GM18951 (cell line): ENCODE measurements around the gene C16orf54.
"Not testable (repeated sequence)": the region's sequence is repeated elsewhere in the genome, so short reads cannot be mapped to it uniquely, and the experiment has no call there.

ENCODE experiments used
- POLR2A ChIP-seq: IDR thresholded peaks from 4 replicates; pipeline ENCODE4 v1.6.1; 2011; ENCODE audit warnings: mild to moderate bottlenecking; ENCODE audit not compliant: insufficient read length, insufficient read depth; ENCODE audit errors: extremely low read depth
- in situ Hi-C: fragments of 300-500 bp; cut with MboI; formaldehyde crosslinking; loops from one replicate; pipeline ENCODE4 v1.12.0; 2022; ENCODE audit warnings: low sequenced_read_pairs, mixed read lengths, inconsistent platforms; ENCODE audit not compliant: unreplicated experiment

Gene C16orf54

GRCh38 chr16:29779474-29779873, 33.7 kb upstream of the C16orf54 start:
- no peak for TF ChIP-seq POLR2A
- in situ Hi-C loops: no loop called here

DNA sequence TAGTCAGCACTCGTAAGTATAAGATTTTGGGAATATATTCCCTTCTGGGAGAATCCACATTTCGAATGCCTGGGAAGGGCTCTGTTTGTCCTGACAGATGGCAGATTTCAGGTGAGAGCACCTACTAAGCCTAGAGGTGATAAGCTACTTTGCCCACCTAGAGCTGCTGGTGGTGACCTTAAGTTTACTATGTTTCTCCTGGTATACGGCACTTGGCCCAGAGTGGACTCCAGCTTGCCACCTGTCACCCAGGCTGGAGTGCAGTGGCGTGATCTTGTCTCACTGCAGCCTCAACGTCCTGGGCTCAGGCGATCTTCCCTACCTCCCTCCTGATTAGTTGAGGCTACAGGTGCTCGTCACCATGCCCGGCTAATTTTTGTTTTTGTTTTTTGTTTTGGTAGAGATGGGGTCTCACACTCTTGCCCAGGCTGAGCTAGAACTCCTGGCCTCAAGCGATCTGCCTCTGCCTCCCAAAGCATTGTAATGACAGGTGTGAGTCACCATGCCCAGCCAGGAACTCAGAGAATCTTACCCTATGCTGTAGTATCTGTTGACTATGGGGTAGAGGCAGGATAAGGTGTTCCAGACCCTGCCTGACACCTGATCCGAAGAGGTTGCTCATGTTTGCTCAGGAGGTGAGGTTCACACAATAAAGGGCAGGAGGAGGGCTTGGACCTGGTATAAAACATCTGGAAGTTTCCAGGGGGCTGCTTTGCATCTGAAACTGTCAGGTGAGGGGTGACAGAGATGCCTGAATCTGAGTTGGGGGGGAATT, 32.0 kb upstream of the C16orf54 start, which contains the start of gene ZG16:
Gene ZG16 (plus strand): TSS at position 681 of the 775 bp plus-strand sequence. CDS start 1,011 bp downstream, outside the sequence.
- in situ Hi-C loops: no loop called here
- TF ChIP-seq POLR2A: no peak

GRCh38 chr16:29775742-29776408, 30.1 kb upstream of the C16orf54 start:
- no peak for TF ChIP-seq POLR2A
- in situ Hi-C loops: no loop called here

DNA sequence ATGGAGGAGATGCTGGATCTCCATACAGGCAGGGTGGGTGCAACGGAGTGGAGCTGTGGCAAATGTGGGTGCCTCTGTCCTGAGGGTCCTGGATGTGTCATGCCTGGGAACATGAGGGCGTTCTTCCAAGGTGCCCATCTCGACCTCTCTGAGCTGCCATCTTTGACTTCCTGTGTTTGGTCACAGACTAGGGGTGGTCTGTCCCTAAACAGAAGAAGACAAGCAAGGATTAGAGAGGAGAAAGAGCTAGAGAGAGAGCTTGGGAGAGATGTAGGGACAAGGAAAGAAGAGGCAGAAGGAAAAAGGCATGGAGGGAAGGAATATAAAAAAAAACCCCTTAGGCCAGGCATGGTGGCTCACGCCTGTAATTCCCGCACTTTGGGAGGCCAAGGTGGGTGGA, 28.9 kb upstream of the C16orf54 start:
- no peak for TF ChIP-seq POLR2A
- in situ Hi-C loops: no loop called here

GRCh38 chr16:29772330-29772729, 26.5 kb upstream of the C16orf54 start:
- in situ Hi-C loops: not testable (repeated sequence)

GRCh38 chr16:29770250-29770929, 24.6 kb upstream of the C16orf54 start:
- in situ Hi-C loops: no loop called here
- TF ChIP-seq POLR2A: no peak

DNA sequence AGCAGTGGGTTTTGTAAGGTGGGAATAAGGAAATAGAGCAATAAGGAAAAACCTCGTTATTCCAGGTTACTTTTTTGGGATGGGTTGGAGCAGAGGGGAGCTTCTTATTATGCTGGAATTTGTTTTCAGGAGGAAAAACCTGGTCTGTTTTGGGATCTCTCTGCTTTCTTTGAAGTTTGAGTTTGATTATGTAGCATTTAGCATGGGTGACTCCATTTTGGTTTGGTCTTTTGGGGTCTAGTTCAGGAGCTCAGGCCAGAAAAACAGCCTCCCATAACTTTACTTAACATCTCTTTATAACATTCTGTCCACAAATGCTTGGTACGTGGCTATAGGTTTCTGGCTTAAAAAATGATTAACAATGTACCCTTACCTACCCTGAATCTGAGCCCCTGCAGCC, 23.7 kb upstream of the C16orf54 start:
- no peak for TF ChIP-seq POLR2A
- in situ Hi-C loops: no loop called here

- no peak for TF ChIP-seq POLR2A
- in situ Hi-C loops: no loop called here
These were observed 21.3 kb upstream of the C16orf54 start for GRCh38 chr16:29767062-29767461.

DNA sequence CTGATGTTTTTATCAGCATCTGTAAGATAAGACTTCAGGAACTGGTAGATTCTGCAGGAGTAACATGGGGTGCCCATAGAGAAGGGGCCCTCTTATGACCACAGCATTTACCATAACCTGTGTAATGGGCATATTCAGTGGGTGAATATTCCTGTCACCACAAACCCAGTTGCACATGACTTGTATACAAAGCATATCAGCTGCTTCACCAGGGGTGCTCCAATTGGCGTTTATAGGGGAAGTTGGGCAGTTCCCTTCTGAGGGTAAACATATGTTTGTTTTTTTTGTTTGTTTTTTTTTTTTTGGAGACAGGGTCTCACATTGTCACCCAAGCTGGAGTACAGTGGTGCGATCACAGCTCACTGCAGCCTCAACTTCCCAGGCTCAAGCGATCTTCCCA, 20.8 kb upstream of the C16orf54 start:
- in situ Hi-C loops: no loop called here
- TF ChIP-seq POLR2A: no peak

DNA sequence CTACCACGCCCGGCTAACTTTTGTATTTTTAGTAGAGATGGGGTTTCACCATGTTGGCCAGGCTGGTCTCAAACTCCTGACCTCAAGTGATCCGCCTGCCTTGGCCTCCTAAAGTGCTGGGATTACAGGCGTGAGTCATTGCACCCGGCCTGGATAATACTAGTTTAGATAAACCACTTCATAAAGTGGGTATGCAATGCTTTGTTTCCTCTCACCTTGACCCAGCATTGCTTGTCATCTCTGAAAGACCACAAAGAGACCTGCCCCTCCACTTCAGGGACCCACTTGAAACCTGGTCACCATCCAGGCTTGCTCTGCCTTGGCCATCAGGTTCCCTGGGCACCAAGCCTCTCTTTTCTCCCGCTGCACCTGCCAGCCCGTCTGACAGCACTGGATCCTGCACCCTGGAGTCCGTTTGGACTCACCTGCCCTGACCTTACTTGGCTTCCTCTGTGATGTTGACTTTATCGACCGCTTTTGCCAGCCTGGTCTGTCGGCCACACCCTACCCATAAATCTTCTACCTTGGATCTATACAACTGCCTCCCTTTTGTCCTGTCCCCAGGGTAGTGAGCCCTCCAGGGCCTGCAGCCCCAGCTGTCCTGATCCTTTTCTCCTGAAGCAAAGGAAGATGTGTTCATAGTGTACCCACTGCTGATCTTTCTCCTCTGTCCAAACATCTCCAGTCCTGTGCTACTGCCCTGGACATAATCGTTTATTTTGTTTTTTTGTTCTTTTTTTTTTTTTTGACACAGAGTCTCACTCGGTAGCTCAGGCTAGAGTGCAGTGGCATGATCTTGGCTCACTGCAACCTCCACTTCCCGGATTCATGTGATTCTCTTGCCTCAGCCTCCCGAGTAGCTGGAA, 19.6 kb upstream of the C16orf54 start:
- in situ Hi-C loops: no loop called here
- no peak for TF ChIP-seq POLR2A

GRCh38 chr16:29763326-29763725, 17.5 kb upstream of the C16orf54 start:
- in situ Hi-C loops: no loop called here
- TF ChIP-seq POLR2A: no peak

GRCh38 chr16:29761882-29762281, 16.1 kb upstream of the C16orf54 start:
- in situ Hi-C loops: no loop called here
- TF ChIP-seq POLR2A: no peak

GRCh38 chr16:29761280-29761651, 15.5 kb upstream of the C16orf54 start:
- in situ Hi-C loops: not testable (repeated sequence)

- no peak for TF ChIP-seq POLR2A
- in situ Hi-C loops: no loop called here
These were observed 14.9 kb upstream of the C16orf54 start for GRCh38 chr16:29760567-29761279.
